HUDEP-2 (cell line): ENCODE data around the gene CREB5.

Source experiments
- DNase-seq, 76 experiments: peaks; one replicate each; lab custom pipeline; 2025; ENCODE audit not compliant: unreplicated experiment in 76 of 76; lab: John Stamatoyannopoulos, UW

Gene CREB5

DNA sequence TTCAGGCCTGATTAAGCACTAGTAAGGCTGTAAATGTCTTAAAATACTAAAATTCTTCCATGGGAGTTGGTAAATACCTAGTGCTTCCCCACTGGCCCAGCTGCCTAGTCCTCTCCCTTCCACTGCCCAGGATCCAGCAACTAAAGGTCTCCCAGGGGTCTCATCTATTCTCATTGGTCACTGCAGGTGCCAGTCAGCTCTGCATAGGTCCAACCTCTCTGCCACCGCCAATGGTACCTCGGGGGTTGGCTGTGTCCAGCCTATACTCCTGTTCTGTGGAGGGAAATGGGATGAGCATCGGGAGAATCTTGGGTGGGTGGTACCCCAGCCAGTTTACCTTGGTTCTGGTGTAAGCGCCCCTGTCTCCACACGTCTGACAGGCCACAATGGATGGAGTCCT is 6.1 kb upstream of the CREB5 start:
- DNase-seq, result no peak

DNA sequence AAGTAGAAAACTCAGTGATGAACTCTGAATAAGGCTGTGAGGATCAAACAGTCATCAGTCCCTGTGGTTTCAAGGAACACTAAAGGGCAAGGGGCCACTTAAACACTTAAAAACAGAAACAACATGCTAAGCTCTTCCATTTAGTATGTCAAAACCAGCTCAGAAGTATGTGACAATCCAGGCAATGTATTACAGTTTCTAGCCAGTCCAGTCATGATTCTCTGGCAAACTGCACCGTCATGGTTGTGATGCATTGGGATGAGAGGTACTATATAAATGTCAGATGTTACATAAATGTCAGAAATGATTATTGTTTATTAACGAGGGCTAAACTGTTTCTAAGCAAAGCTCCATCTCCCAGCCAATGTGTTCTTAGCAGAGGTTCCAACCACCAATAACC is 4.7 kb upstream of the CREB5 start:
- DNase-seq, result no peak

DNA sequence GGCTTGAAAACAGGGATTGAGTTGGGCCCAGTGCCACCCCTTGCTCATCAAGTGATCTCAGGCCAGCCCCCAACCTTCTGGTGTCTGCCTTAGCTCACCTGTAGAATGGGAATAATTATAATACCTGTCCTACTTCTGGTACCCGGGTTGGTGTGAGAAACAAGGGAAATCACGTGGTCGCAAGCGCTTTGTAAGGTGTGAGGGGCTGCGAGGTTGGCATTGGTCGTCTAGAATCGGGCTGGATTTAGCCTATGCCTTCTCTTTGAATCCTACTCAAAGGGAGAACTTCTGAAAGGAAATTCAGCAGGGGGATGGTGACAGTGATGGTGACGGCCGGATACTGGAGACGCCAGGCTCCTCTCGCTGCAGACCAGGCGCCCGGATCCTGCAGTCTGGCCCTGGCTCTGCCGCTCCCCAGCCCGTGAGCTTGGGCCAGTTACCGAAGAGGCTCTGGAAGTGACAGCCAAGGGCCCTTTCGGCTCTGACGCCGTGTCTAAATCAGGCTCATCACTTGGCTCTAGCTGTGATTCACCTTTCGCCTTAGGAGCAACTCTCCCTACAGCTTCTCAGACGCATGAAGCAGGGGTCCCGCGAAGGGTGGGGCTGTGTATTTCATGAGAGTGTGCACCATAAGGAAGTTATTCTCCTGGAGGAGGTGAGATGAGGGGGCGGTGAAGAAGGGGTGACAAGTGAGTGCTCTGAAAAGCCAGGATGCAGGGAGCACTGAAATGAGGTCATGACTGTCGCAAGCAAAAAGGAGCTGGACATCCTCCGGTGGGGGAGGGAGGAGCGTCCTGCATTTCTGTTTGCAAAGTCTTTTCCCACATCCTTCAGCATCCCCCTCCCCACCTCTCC is 4.0 kb upstream of the CREB5 start:
- DNase-seq, result no peak

DNA sequence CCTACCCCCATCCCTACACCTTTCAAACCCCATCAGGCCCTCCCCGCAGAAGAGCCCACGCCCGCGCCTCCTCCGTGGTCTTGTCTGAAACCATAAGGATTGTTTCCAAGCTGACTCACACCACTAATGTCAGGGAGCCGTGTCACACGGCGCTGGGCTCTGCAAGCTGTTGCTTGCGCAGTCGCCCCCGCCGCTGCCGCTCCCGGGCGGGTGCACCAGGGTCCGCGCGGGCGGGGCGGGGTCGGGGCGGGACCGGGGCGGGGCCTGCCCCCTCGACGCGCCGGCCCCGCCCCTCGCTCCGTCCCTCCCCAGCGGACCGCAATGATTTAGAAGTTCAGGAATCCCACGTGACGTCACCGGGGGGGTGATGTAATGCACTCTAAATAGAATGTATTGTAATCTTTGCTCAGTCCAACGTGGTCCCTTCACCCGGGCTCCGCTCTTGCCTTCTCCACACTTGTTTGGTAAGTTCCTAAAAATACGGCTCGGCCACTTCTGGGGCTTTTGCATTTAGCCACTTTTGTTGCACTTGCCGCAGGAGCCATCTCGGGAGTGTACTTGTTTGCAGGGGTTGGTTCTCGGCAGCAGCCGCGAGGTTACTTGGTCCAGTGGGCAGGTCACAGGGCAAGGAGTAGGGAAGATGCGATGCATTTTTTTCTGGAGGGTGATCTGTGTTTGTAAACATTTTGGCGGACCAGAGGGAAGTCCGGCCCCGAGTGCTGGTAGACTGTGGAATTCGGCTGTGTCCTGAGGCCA is 3.2 kb upstream of the CREB5 start:
- peak in 21 of 76 experiments; percentile 2 to 40 (median 16) for DNase-seq

DNA sequence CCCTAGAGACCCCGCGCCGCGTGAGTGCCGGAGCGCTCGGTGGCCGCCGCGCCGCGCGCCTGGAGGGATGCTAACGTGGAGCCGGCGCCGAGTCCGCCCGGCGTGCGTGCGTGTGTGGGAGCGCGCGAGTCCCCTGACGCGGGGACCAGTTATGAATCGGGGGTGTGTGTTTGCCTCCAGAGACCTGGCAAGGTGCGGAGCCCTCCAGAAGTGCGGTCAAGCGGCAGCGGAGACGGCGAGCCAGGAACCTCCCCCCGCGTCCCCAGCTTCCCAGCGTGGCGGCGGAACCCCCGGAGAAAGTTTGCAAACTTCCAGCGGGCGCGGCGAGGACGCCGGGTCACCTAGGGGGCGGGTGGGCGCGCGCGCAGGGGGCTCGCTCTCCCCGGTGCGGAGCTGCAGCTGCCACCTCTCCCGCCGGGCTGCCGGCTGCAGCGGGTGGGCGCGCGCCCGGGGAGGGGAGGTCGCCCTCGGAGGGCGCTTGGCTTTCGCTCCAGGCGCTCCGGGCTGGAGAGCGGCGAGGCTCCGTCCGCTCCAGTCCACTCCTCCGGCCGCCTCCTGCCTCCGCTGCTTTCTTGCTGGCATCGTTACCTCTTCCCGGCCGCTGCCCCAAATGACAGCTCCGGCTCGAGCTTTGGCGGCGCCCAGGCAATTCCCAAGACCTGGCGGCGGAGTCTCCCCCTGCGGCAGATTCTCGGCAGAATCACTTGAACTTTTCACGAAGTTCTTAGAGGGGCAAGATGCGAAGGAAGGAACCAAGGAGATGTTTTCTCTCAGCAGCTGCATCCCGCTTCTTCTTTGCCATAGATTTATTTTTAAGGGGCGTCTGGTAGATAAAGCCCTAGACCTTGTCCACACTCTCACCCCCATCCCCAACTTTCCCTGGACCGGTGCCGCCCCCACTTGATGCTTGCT is 2.3 kb upstream of the CREB5 start:
- no peak for DNase-seq

DNA sequence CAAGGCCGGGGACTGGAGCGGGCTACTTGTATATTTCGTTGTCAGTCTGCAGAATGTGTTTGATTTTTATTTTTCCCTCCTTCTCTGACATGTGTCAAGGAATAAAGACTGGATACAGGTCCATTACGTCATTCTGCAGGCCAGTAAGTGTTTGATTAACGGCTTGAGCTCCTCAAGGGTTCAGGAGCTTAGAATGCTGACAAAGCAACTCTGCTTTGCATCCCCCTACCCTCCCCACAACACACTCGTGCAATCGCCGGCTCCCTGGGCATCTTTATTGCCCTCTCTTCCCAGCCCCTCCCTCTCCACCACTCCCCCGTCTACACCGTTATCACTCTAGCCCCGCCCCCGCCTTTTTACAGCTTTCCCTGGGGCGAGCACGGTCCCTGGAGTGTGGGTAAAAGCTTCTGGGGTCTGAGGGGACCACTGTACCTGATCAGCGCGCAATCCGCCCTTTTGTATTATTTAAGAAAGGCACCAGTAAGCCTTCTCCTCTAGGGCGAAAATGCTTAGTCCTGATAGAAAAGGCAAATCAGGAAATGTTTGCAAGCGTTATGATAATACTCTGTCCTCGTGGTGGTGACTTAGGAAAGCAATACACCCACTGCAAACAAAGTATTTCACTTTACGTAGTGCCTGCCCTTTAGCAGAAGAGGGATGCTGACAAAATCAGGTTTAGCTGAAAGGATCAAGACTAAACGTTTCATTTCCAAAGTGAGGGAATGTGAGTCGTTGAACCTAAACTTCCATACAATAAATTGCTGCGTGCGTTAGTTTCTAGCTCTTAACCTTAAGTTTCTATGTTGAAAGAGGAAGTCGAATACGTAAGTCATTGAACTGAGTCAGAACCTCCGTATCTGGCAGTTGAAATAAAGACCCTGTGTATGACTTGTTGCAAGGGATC is 1.4 kb upstream of the CREB5 start:
- DNase-seq, result peak in 2 of 76 experiments; percentile 2 to 12

DNA sequence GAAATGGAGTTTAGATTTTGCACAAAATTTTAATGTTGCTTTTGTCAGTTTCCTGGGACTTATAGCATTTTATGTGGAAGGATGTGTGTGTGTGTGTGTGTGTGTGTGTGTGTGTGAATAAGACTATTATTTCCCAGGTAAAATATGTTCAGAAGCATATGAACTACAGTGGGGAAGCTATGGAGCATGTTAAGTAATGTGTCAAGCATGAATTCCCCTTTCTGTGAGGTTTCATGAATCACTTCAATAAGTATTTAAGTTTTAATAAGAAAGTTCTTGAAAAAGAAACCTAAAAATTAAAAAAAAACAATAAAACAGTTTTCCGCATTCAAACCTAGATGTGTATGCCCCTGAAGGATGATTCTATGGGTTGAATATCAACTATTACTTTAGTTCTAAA is 693 bp downstream of the CREB5 start:
- no peak for DNase-seq

DNA sequence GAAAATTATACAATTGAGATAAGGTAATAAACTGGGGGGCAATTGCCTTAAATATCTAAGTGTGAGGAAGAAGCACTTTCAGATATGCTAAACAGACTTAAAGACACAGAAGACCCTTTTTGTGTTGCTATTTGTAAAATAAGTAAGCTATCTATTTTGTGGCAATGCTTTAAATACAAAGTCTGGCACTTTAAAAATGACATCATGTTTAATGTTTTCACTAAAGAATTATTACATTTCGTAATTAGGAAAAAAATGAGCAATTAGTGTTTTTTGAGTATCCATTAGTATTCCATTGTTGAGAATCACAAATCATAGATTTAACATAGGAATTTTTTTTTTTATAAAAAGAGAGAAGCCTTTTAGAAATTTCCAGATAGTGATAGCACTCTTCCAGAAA is 2.1 kb downstream of the CREB5 start:
- DNase-seq, result no peak

DNA sequence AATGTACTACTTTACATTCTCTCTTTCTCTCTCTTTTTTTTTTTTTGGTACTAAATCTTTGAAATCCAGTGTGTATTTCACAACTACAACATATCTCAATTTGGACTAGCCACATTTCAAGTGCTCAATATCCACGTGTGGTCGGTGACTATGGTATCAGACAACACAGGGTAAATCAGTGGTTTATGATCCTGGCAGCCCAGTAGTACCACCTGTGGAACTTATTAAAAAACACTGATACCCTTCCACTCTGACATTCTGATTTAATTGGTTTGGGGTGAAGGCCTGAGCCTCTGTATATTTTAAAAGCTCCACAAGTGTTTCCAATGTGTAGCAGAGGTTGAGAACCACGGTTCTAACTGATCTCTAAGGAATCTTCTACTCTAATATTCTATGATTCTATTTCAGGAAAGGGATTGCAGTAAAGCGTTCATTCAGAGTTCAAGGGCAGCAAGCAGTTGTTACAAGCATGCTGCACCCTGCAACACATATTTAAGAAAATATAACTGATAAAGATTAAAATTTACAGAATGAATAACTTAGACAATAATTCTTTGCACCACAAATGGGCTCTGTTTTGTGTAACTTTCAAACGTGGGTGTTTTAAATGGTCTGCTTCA is 5.1 kb downstream of the CREB5 start:
- no peak for DNase-seq

DNA sequence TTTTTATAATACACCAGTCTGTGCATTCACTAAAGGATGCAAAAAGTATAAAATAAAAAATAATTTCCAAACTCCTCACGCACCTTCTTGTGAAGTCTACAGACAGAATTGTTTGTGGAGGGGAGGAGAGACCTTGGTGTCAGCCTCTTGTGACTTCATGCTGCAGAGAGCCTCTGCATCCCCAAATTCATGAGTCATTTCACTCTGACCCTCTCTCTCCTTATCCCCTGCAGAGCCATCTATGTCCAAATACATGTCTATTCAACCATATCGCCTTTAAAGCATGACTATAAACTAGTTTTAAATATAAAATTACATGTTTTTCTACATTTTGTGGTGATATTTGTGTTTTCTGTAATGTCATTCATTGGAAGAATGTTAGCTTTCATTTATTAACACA is 6.0 kb downstream of the CREB5 start:
- DNase-seq, result no peak

DNA sequence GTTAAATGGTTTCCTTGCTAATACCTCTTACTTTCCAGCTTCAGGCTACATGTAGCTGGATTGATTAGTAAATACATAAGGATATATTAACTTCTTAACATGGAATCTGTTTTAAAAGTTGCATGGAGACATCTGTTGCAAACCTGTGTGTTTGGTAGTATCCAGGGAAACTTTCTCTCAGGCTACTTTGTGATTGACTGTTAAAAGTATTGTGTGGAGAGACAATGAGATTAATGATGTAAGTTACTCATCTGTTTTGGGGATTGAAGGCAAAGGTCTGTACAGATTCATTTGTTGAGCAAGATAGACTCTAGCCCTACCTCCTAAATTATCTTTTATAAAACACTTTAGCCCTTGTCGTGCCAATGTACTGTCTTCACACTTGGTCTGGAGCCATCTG is 6.6 kb downstream of the CREB5 start:
- DNase-seq, result no peak

DNA sequence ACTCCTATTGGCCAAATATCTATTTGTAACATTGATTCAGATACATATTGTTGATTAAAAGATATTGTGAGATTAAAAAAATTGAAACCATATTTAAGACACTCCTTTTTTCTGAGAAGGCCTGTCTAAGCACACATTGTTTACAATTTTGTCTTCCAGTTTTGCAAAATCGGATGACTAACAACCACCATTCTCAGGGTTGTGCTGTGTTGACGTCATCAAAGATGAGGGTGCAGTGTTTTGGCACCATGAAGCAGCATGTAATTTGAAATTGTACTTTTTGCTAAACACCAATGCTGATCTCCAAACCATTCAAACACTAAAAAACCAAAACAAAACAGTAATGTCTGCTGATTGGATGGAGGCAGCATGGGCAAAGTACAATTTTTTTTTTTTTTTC is 7.4 kb downstream of the CREB5 start:
- no peak for DNase-seq

DNA sequence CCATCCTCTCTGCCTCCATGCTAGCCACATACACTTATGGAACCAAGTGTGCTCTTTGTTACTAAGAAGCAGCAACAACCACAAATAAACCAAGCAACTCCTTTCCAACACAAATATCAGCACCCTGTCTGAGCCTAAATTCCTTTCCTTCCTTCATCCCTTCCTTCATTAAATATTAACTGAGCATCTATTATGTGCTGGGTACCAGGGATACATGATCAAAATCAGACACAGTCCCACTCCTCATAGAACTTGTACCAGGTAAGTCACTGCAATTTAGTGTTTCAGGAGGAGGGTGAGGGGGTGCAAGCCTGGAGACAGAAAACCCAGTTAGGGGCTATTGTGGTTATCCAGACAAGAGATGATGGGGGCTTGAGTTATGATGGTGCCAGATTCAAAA is 10.8 kb downstream of the CREB5 start:
- DNase-seq, result no peak

DNA sequence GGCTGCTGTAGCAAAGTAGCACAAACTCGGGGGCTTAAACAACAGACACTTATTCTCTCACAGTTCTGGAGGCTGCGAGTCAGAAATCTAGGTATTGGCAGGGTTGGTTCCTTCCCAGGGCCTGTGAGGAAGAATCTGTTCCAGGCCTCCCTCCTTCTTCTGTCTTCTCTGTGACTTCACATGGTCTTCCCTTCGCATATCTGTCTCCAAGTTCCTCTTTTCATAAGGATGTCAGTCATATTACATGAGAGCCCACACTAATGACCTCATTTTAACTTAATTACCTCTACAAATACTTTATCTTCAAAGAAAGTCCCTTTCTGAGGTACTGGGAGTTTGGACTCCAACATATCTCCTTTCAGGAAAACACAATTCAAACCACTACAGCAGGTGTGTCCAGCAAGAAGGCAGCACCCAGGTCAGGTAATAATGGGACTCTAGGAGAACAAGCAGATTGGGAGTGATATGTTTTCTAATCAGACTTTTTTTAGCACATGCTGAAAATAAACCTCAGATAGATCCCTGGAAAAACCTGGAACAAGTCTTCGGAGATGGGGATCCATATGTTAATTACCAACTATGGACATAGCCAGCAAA is 11.7 kb downstream of the CREB5 start:
- DNase-seq, result no peak

DNA sequence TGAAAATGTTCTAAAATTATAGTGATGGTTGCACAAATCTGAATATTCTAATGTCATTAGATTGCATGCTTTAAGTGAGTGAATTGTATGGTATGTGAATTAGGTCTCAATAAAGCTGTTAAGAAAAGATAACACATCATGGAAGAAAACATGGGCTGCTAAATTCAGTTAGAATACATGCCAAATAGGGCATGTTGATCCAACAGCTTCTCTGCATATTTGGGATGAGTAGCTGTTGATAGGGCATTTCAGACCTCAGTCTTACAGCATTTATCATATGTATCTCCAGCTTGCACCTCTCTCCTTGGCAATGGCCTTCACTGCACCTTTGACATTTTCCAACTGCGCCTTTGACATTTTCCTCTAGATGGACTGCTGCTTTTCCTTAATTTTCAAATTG is 13.2 kb downstream of the CREB5 start:
- DNase-seq, result no peak

DNA sequence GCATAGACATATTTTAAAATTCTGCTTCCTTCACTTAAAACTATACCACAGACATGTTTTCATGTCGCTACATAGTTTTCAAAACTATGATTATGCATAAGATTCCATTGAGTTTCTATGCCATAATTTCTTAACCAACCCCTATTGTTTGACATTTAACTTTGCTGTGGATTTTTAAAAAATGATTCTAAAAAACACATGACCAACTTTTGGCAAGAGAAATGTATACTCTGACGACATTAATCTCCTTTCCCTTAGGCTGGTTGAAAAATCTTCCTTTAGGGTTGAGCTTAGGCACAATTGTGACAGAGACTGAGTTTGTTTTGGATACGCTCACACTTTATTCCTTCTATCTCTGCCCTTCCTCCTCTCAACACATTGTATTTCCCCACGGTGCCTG is 14.9 kb downstream of the CREB5 start:
- no peak for DNase-seq

DNA sequence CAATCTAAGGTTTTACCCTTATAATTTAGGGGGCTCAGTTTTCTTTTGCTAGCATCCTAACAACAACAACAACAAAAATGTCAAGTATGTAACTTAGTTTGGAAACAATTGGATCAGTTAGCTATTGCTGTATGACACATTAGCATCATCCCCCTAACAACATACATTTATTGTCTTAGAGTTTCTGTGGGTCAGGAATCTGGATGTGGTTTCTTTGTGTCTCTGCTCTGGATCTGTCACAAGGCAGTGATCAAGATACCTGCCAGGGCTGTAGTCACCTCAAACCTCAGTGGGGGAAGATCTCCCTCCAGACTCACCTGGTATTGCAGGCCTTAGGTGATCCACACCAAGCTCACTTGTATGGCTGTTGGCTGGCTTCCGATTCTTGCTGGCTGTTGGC is 18.3 kb downstream of the CREB5 start:
- no peak for DNase-seq

DNA sequence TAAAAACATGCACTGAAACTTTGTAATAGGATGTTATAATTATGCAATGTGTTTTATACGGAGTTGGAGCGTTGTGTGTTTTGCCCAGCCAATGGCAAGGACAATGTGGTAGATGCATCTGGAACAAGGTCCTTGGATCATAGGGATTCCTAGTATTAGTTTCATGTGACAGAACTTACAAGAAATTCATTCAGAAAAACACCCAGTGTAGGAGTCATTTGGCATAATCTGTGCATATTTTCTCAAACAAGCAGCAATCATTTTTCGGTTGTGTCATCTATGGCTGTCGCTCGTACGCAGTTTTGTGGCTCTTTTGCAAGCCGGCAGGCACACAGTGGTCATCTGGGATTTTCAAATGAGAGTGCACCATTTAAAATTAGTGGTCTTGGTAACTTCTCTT is 19.8 kb downstream of the CREB5 start:
- no peak for DNase-seq

DNA sequence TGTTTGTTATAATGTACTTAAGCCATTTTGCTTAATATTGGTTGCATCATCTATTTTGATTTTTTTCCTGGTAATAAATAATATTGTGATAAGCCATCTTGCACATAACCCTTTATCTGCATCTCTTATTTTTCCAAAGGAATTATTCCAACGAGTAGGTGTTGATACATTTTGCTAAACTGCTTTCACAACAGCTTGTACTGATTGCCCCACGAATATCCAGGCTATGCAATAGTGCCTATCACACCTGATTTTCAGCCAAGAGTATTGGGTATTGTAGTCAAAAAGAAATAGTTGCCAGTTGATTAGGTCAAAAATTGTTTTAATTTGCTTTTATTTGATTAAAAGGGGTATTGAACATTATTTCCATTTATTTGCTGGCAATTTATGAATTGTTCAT is 20.7 kb downstream of the CREB5 start:
- no peak for DNase-seq
